ENCODE data around the gene PTGES.
"Not testable (repeated sequence)": the region's sequence is repeated elsewhere in the genome, so short reads cannot be mapped to it uniquely, and the experiment has no call there.

PTGES gene

GRCh38 chr9:129752900-129753729, at the start of gene PTGES:
TSS of gene PTGES (minus strand) at chr9:129753042. CDS start at chr9:129753012, 30 bp downstream.
- DNase-seq (ENCODE audit: low read depth in 2 of 3, low spot score in 1 of 3): peak; percentile 16 to 47 (median 23)

DNA sequence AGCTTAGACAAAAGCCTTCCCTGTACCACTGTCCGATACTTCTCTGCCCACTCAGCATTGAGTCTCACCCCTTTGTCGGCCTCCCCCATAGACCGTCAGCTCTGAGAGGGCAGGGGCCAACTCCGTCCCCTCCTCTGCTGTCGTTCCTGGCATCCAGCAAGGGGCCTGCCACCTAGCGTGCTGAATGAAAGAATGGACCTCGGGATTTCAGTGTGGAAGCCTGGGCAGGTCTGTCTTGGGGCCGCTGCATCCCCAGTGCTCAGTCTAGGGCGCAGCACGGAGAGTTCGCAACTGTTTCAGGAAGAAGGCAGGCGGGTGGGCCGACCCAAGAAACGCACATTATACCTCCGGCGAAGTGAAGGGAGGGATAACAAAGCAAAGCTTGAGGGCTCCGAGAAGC, 48.7 kb upstream of the PTGES start:
- DNase-seq (ENCODE audit: low read depth in 2 of 3, low spot score in 1 of 3): no peak

- DNase-seq (ENCODE audit: low read depth in 2 of 3, low spot score in 1 of 3): no peak
Measured at GRCh38 chr9:129798973-129799372, 46.1 kb upstream of the PTGES start.

DNA sequence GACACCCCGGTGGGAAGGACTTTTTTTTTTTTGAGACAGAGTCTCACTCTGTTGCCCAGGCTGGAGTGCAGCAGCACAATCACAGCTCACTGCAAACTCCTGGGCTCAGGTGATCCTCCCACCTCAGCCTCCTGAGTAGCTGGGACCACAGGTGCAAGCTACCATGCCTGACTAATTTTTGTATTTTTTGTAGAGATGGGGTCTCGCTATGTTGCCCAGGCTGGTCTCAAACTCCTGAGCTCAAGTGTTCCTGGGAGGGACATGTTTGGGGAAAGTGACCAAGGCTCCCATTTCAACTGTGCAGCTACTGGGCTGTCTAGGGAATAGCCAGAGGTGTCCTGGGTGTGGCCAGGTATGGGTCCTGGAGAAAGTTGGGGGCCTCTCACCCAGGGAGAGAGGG, 43.2 kb upstream of the PTGES start:
- DNase-seq (ENCODE audit: low read depth in 2 of 3, low spot score in 1 of 3): not testable (repeated sequence)

DNA sequence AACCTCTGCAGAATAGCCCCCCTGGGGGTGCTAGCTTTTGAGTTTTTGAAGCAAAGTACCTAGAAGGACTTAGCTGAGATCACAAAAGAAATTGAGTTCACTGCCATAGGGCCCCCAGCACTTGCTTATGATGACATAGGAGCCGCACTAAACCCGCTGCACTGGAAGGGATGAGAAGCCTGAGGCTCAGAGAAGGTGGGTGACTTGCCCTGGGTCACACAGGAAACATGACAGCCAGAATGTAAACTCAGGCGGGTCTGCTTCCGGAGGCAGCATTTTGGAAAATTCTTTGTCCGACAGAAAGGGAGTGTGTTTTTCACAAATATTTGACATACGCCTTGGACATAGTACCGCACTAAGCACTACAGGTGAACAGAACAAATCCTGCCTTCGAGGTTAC, 41.7 kb upstream of the PTGES start:
- DNase-seq (ENCODE audit: low read depth in 2 of 3, low spot score in 1 of 3): no peak

- DNase-seq (ENCODE audit: low read depth in 2 of 3, low spot score in 1 of 3): no peak
Measured at GRCh38 chr9:129786481-129786880, 33.6 kb upstream of the PTGES start.

DNA sequence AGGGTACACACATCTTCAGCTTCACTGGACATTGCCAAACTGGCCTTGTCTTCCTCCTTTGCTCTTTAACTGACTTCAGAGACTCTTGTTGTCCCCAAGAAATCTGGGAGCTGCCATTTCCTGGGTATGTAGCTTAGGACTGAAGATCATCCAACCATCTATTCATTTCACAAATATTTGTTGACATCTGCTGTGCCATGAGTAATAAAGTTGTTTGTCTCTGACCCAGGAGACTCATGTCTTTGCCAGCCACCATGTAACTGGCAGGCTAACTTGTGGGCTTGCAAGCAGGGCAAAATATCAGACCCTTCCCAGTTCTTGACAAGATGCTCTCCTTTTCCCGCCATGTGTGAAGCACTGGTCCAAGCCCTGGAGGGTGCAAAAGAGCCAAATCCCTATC, 33.0 kb upstream of the PTGES start:
- no peak for DNase-seq (ENCODE audit: low read depth in 2 of 3, low spot score in 1 of 3)

DNA sequence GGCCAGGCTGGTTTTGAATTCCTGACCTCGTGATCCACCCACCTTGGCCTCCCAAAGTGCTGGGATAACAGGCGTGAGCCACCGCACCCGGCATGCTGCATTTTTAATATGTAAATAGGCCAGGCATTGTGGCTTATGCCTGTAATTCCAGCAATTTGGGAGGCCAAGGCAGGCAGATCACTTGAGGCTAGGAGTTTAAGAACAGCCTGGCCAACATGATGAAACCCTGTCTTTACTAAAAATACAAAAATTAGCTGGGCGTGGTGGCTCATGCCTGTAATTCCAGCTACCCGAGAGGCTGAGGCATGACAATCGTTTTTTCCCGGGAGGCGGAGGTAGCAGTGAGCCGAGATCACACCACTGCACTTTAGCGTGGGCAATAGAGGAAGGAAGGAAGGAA, 32.1 kb upstream of the PTGES start:
- not testable (repeated sequence) for DNase-seq (ENCODE audit: low read depth in 2 of 3, low spot score in 1 of 3)

DNA sequence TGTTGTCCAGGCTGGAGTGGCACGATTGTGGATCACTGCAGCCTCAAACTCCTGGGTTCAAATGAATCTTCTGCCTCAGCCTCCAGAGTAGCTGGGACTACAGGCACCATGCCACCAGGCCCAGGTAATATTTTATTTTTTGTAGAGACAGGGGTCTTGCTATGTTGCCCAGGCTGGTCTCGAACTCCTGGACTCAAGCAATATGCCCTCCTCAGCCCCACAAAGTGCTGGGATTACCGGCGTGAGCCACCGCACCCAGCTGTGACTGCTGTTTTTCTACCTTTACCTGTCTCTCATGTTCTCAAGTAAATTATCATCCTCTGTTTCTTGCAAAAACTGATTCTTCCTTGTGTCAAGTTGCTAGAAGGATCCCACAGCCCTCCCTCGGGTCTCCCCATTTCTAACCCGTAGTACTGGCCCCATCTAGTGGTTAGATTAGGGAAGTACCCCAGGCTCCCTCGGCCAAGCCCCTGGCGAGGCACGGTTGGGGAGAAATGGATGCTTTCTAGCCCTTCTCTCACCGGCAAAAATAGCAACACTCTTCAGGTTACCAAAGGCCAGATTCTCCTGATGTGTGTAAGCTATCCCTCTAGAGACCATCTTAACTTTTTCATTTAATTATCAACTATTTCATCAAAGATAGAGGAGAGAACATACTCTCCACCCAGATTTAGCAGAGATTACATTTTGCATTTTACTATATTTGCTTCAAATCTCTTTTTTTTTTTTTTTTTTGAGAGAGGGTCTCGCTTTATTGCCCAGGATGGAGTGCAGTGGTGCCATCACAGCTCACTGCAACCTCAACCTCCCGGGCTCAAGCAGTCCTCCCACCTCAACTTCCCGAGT, 30.9 kb upstream of the PTGES start:
- peak; percentile 54 to 89 (median 61) for DNase-seq (ENCODE audit: low read depth in 2 of 3, low spot score in 1 of 3)

GRCh38 chr9:129781981-129782380, 29.1 kb upstream of the PTGES start:
- no peak for DNase-seq (ENCODE audit: low read depth in 2 of 3, low spot score in 1 of 3)

GRCh38 chr9:129781131-129781530, 28.3 kb upstream of the PTGES start:
- no peak for DNase-seq (ENCODE audit: low read depth in 2 of 3, low spot score in 1 of 3)

GRCh38 chr9:129779560-129780190, 26.8 kb upstream of the PTGES start:
- no peak for DNase-seq (ENCODE audit: low read depth in 2 of 3, low spot score in 1 of 3)

DNA sequence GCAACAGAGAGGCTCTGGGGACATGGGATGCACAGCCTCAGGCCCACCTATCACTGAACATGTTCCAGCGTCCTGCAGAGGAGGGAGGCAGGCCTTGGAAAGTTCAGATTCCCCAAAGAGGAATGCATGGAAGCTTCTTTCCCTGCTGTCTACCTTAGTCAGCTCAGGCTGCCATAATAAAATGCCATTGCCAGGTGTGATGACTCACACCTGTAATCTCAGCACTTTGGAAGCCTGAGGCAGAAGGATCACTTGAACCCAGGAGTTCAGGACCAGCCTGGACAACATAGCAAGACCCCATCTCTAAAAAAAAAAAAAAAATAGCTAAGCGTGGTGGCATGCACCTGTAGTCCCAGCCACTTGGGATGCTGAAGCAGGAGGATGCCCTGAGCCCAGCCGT, 25.6 kb upstream of the PTGES start:
- no peak for DNase-seq (ENCODE audit: low read depth in 2 of 3, low spot score in 1 of 3)

- no peak for DNase-seq (ENCODE audit: low read depth in 2 of 3, low spot score in 1 of 3)
Measured at GRCh38 chr9:129777769-129778130, 24.9 kb upstream of the PTGES start.

DNA sequence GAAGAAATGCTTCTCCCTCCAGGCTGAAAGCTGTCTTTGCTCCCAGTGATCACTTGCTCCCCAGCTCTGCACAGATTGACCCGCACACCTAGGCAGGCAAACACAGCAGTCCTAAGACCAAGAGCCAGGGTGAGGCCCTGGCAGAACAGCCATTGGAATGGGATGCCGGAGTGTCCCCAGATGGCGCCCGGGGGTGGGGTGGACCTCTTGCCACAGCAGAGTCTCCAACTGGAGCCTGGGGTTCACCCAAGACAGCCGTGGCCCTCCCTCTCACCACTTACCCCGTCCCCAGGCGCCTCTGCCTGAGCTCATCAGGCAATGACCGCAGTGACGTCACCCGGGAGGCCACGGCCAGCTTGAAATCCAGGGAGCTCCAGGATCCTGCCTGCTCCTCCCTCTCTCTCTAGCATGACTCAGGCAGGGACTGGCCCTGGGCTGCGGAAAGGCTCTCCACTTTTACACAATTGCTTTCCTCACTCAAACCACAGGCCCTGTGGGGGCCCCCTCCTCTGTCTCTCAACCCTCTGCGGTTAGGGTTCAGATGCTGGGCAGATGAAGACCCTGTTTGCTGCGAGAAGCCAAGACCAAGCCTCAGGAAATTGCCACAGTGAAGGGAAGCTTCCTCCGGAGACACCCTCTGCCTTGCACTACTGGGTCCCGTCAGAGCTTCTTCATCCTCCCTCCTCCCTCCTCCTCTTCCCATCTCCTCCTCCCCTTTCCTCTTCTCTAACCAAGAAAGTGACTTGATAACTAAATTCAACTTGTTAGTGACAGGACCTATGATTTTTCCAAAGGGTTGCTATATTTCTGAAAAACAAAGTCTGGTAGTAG, 24.3 kb upstream of the PTGES start:
- peak; percentile 20 to 61 (median 58) for DNase-seq (ENCODE audit: low read depth in 2 of 3, low spot score in 1 of 3)

- DNase-seq (ENCODE audit: low read depth in 2 of 3, low spot score in 1 of 3): no peak
Measured at GRCh38 chr9:129776566-129776937, 23.7 kb upstream of the PTGES start.

DNA sequence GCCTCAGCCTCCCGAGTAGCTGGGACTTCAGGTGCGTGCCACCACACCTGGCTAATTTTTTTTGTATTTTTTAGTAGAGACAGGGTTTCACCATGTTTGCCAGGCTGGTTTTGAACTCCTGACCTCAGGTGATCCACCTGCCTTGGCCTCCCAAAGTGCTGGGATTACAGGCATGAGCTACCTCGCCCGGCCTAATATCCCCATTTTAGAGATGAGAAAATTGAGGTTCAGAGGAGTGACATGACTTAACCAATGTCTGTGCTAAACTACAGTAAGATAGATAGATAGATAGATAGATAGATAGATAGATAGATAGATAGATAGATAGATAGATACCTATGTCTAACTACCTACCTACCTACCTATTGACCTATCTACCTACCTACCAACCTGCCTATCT, 23.3 kb upstream of the PTGES start:
- DNase-seq (ENCODE audit: low read depth in 2 of 3, low spot score in 1 of 3): not testable (repeated sequence)

DNA sequence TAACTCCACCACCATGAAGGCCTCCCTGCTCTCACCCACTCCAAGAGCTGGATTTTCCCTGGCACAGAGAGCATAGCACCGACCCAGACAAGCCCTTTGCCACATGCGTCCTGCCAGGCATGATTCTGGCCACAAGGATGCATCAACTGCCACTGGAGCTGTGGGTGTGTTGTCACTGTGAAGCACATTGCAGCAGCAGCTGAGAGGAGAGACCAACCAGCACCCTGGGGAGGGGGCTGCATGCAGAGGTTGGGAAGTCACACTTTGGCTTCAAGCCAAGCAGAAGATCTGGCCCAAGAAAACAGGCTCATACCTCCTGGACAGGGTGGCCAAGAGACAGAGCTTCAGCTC, 22.6 kb upstream of the PTGES start:
- no peak for DNase-seq (ENCODE audit: low read depth in 2 of 3, low spot score in 1 of 3)

GRCh38 chr9:129774791-129775447, 22.1 kb upstream of the PTGES start:
- DNase-seq (ENCODE audit: low read depth in 2 of 3, low spot score in 1 of 3): no peak

DNA sequence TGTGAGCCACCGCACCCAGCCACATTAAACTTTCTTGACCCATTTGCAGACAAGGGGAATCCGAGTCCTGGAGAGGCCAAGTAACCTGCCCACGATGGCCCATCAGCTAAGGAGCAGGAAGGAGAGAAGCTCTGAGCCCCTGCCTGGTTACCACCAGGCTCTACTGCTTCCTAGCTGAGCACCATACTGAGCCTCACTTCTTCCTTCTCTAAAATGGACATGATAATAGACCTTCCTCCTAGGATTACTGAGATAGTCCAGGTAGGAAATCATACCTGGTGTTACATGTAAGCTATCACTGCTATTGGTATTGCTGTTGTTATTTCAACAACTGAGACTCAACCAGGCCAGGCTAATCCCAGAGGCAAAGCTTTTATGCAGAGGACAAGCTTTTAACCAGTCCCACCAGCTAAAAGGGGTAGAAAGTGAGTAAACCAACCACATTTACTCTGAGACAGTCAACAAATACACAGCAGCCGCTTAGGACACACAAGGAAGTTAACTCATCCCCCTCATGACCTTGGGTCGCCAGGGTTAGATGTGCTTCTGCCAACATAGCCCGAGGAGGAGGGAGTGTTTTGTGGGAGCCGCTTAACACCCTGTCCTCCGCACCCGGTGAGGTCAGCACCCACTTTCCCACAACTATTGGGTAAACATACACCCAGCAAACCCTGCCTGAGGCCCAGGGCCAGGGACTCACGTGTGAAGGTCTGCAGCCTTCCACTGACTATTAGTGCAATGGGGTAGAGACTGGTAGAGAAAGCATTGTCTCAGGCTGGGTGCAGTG, 20.6 kb upstream of the PTGES start:
- DNase-seq (ENCODE audit: low read depth in 2 of 3, low spot score in 1 of 3): no peak

Data from stimulated activated CD4-positive, alpha-beta T cell treated with anti-CD3 and anti-CD28 coated beads, Interleukin-12 subunit alpha, Interleukin-12 subunit beta, amount 100 ng/mL, for 48 hours (primary cell).